GM12891 (cell line): Measurements from ENCODE around the gene SMARCA4.

ENCODE experiments used
- PAX5 ChIP-seq: IDR thresholded peaks from 2 replicates; pipeline ENCODE4 v1.6.1; 2011; ENCODE audit warnings: low read length, moderate library complexity, mild to moderate bottlenecking; ENCODE audit not compliant: insufficient read depth, severe bottlenecking
- POLR2A ChIP-seq: IDR thresholded peaks from 2 replicates; pipeline ENCODE4 v1.6.1; 2011; ENCODE audit warnings: low read depth, low read length, control low read depth
- POLR2AphosphoS5 ChIP-seq: IDR thresholded peaks from 2 replicates; pipeline ENCODE4 v1.6.1; 2011; ENCODE audit warnings: low read depth, low read length, control low read depth
- POU2F2 ChIP-seq: IDR thresholded peaks from 2 replicates; pipeline ENCODE4 v1.6.1; 2011; ENCODE audit warnings: low read depth, mild to moderate bottlenecking, control low read depth, low read length, moderate library complexity
- SPI1 ChIP-seq: IDR thresholded peaks from 2 replicates; pipeline ENCODE4 v1.6.1; 2011; ENCODE audit warnings: low read depth, low read length, control low read depth
- TAF1 ChIP-seq: IDR thresholded peaks from 2 replicates; pipeline ENCODE4 v1.6.1; 2011; ENCODE audit warnings: low read depth, low read length, control low read depth

DNA sequence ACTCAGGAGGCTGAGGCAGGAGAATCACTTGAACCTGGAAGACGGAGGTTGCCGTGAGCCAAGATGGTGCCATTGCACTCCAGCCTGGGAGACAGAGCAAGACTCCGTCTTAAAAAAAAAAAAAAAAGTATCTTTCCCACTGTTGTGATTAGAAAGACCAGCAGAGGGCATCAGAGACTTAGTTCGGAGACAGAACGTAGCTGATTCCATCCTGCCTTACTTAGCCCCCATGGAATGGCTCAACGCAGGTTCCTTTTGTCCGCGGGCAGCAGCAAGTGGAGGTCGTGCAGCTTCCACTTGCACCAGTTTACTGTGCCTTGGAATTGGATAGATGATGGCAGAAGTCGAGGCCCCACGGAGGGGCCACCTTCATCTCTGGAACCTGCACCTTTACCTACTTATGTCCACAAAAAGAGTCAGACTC, 24.2 kb upstream of the SMARCA4 start:
- TF ChIP-seq POU2F2 (no peak), POLR2AphosphoS5 (no peak), POLR2A (no peak), SPI1 (no peak), TAF1 (no peak), PAX5 (no peak)
